Natural killer cell (primary cell): ENCODE results near the gene IL1RAPL1. TPM values are rescaled to one million over a fixed set of nuclear protein-coding genes. Genes with fewer than 3 reads are reported as not detected.

ENCODE experiments used
- ATAC-seq, 3 donors: fragments of 150-1000 bp in 2 of 3; fragments of 200-7000 bp in 1 of 3; cut with Tn5 transposase; 1 replicate in 1 of 3; 2 replicates in 2 of 3; pipeline ENCODE4 v1.10.0; 2021; ENCODE audit warnings: mild to moderate bottlenecking in 2 of 3, moderate library complexity in 2 of 3
- DNase-seq, 2 donors: peaks; one replicate each; pipeline versions ENCODE4 v3.0.0 to v3.0.0-alpha.2; 2013 to 2021; ENCODE audit warnings: mixed read lengths in 1 of 2
- H3K27ac ChIP-seq: one replicate; pipeline ENCODE4 v1.5.1; 2013; ENCODE audit warnings: mild to moderate bottlenecking, low read length
- H3K27me3 ChIP-seq: one replicate; pipeline ENCODE4 v1.6.1; 2013; ENCODE audit warnings: low read length; ENCODE audit not compliant: control insufficient read depth, insufficient read depth
- H3K36me3 ChIP-seq: one replicate; pipeline ENCODE4 v1.6.1; 2013; ENCODE audit warnings: low read length; ENCODE audit not compliant: control insufficient read depth, insufficient read depth
- H3K4me1 ChIP-seq: one replicate; pipeline ENCODE4 v1.6.1; 2013; ENCODE audit warnings: low read length; ENCODE audit not compliant: control insufficient read depth, insufficient read depth
- H3K4me3 ChIP-seq: one replicate; pipeline ENCODE4 v1.5.1; 2013; ENCODE audit warnings: low read length
- H3K9me3 ChIP-seq: one replicate; pipeline ENCODE4 v1.6.1; 2013; ENCODE audit warnings: low read length; ENCODE audit not compliant: control insufficient read depth, insufficient read depth
- H3K27ac Mint-ChIP-seq, 2 donors: one replicate each; pipeline ENCODE4 v1.8.0; 2022; ENCODE audit warnings: mild to moderate bottlenecking in 2 of 2, mixed read lengths in 2 of 2, moderate library complexity in 1 of 2
- H3K27me3 Mint-ChIP-seq, 2 donors: one replicate each; pipeline ENCODE4 v1.8.0; 2022; ENCODE audit warnings: low read depth in 2 of 2, mixed read lengths in 2 of 2
- H3K36me3 Mint-ChIP-seq: one replicate; pipeline ENCODE4 v1.8.0; 2022; ENCODE audit warnings: mixed read lengths
- H3K4me1 Mint-ChIP-seq, 2 donors: one replicate each; pipeline ENCODE4 v1.8.0; 2022; ENCODE audit warnings: mixed read lengths in 2 of 2
- H3K4me3 Mint-ChIP-seq: one replicate; pipeline ENCODE4 v1.8.0; 2022; ENCODE audit warnings: mild to moderate bottlenecking, moderate library complexity, mixed read lengths
- H3K9me3 Mint-ChIP-seq, 2 donors: one replicate each; pipeline ENCODE4 v1.8.0; 2022; ENCODE audit warnings: mixed read lengths in 2 of 2
- WGBS: methylation state at CpG from one replicate; pipeline ENCODE4 v1.1.7; 2013; ENCODE audit warnings: missing lambda C conversion rate; ENCODE audit not compliant: insufficient coverage; 5-methylcytosine and 5-hydroxymethylcytosine counted together
- intact Hi-C: fragments of 100-400 bp; cut with micrococcal nuclease; formaldehyde crosslinking; loops from one replicate; pipeline ENCODE4 v1.14.2; 2022
- total RNA-seq, 4 donors: library from RNA; stranded (reverse); fragments of 120-200 nt in 1 of 4; gene quantifications; one replicate each; pipeline versions ENCODE4 v1.2.3 to v1.2.4, GENCODE V29; 2013 to 2022
- TF ChIP-seq, protein P1 (sequence below): fragments of 200-600 bp; IDR thresholded peaks from one replicate; pipeline ENCODE4 v1.8.0; 2022; ENCODE audit warnings: antibody characterized with exemption

The IL1RAPL1 gene
- total RNA-seq, 3 donors from 2014 or later (not counting 1 experiment from before 2014, with no cell fraction given): not detected

DNA sequence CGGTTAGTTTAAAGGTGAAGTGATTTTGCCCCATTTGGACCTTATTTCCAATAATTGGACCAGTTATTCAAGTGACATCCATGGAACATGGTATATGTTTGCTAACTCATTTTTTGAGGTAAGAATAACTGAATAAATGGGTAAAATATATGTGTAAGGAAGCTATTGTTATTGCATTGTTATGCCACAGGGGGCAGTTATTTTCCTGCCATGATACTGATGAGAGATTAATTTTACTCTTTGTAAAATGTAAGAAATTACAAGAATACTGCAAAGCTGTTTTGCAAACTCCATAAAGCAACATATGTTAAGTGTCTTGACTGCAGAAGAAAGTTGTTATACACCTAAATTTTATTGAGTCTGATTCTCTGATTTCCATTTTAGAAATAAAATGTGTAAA is 114.0 kb downstream of the IL1RAPL1 start:
- Histone ChIP-seq H3K4me3 (no peak overlapping the region), H3K36me3 (no peaks in the 10 kb centered on the region), H3K4me1 (no peaks in the 10 kb centered on the region), H3K27me3 (no peaks in the 10 kb centered on the region), H3K9me3 (no peaks in the 10 kb centered on the region), H3K27ac (no peak overlapping the region)
- no peaks in the 10 kb centered on the region for H3K36me3 Mint-ChIP-seq
- no peaks in the 10 kb centered on the region for H3K4me1 Mint-ChIP-seq
- no peak overlapping the region for H3K27ac Mint-ChIP-seq
- H3K27me3 Mint-ChIP-seq: no peaks in the 10 kb centered on the region
- no peak overlapping the region for H3K4me3 Mint-ChIP-seq
- WGBS: no CpG with 5 or more reads among the region's 1 CpG
- H3K9me3 Mint-ChIP-seq: peaks cover 4 to 6% of the 10 kb centered on the region in 2 donors
- DNase-seq (no peak), ATAC-seq (no peak)
- TF ChIP-seq, protein P1, sequence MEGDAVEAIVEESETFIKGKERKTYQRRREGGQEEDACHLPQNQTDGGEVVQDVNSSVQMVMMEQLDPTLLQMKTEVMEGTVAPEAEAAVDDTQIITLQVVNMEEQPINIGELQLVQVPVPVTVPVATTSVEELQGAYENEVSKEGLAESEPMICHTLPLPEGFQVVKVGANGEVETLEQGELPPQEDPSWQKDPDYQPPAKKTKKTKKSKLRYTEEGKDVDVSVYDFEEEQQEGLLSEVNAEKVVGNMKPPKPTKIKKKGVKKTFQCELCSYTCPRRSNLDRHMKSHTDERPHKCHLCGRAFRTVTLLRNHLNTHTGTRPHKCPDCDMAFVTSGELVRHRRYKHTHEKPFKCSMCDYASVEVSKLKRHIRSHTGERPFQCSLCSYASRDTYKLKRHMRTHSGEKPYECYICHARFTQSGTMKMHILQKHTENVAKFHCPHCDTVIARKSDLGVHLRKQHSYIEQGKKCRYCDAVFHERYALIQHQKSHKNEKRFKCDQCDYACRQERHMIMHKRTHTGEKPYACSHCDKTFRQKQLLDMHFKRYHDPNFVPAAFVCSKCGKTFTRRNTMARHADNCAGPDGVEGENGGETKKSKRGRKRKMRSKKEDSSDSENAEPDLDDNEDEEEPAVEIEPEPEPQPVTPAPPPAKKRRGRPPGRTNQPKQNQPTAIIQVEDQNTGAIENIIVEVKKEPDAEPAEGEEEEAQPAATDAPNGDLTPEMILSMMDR: no peak
- intact Hi-C loops: no loop called here

- ATAC-seq (no peak), DNase-seq (no peak)
- Mint-ChIP-seq H3K36me3 (no peaks in the 10 kb centered on the region), H3K4me3 (no peak overlapping the region), H3K27me3 (no peaks in the 10 kb centered on the region), H3K9me3 (peaks cover 4 to 8% of the 10 kb centered on the region in 2 donors), H3K4me1 (no peaks in the 10 kb centered on the region), H3K27ac (no peak overlapping the region)
- TF ChIP-seq, protein P1: no peak
- no peaks in the 10 kb centered on the region for H3K27me3 ChIP-seq
- 67% methylated on average over 4 of the region's 4 CpGs for WGBS
- H3K9me3 ChIP-seq: no peaks in the 10 kb centered on the region
- no peak overlapping the region for H3K4me3 ChIP-seq
- intact Hi-C loops: no loop called here
- no peaks in the 10 kb centered on the region for H3K36me3 ChIP-seq
- H3K27ac ChIP-seq: no peak overlapping the region
- H3K4me1 ChIP-seq: no peaks in the 10 kb centered on the region
These were observed 119.7 kb downstream of the IL1RAPL1 start for GRCh38 chrX:28706964-28707363.

GRCh38 chrX:28709421-28709820 is 122.2 kb downstream of the IL1RAPL1 start:
- no peak for ATAC-seq
- Mint-ChIP-seq H3K36me3 (no peaks in the 10 kb centered on the region), H3K4me1 (no peaks in the 10 kb centered on the region), H3K27me3 (no peaks in the 10 kb centered on the region), H3K27ac (no peak overlapping the region), H3K9me3 (peaks cover 1 to 4% of the 10 kb centered on the region in 2 donors), H3K4me3 (no peak overlapping the region)
- no peaks in the 10 kb centered on the region for H3K27me3 ChIP-seq
- intact Hi-C loops: no loop called here
- H3K4me1 ChIP-seq: no peaks in the 10 kb centered on the region
- no peaks in the 10 kb centered on the region for H3K9me3 ChIP-seq
- no peak overlapping the region for H3K4me3 ChIP-seq
- DNase-seq: no peak
- H3K27ac ChIP-seq: no peak overlapping the region
- TF ChIP-seq, protein P1: no peak
- WGBS: 57% methylated on average over 2 of the region's 3 CpGs
- H3K36me3 ChIP-seq: no peaks in the 10 kb centered on the region

DNA sequence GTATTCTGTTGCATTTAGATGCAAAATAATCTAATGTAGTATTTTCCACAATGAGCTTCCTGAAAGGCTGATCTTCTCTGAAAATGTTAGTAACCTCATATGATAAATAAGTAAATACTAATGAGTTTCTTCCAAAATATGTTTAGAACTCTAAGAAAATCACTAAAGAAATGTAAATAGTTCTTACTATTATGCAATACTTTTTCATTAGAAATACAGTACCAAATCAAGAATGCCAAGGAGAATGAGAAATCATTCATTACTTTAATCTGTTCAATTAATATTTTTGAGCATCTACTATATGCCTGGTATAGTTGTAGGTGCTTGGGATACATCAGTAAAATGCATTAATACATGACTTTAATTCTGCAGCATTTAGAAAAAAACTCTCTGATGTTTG is 130.6 kb downstream of the IL1RAPL1 start:
- intact Hi-C loops: no loop called here
- Histone ChIP-seq H3K36me3 (no peaks in the 10 kb centered on the region), H3K27ac (no peak overlapping the region), H3K27me3 (no peaks in the 10 kb centered on the region), H3K9me3 (no peaks in the 10 kb centered on the region), H3K4me3 (no peak overlapping the region), H3K4me1 (no peaks in the 10 kb centered on the region)
- no peak for ATAC-seq
- H3K4me3 Mint-ChIP-seq: no peak overlapping the region
- H3K27ac Mint-ChIP-seq: no peak overlapping the region
- DNase-seq: no peak
- TF ChIP-seq, protein P1: no peak
- peaks cover 0 to 4% of the 10 kb centered on the region in 2 donors for H3K9me3 Mint-ChIP-seq
- H3K4me1 Mint-ChIP-seq: no peaks in the 10 kb centered on the region
- H3K36me3 Mint-ChIP-seq: peaks cover 9% of the 10 kb centered on the region
- no peaks in the 10 kb centered on the region for H3K27me3 Mint-ChIP-seq
